ENCODE data around the gene PARP9.

GRCh38 chr3:122603056-122603455, 39.0 kb upstream of the PARP9 start:
- TF ChIP-seq CTCF (IDR thresholded peaks at IDR 0.05) (no peak), POLR2AphosphoS5 (IDR thresholded peaks at IDR 0.05) (no peak), POLR2A (IDR thresholded peaks at IDR 0.05) (no peak), EP300 (IDR thresholded peaks at IDR 0.05) (no peak)

Data from suprapubic skin (tissue), 4 donors.